Measurements from ENCODE around the gene SLC25A23. TPM values are rescaled to one million over a fixed set of nuclear protein-coding genes. Genes with fewer than 3 reads are reported as not detected.

Gene SLC25A23
- total RNA-seq, 1 experiment from 2014 or later = 67.6 TPM

GRCh38 chr19:6425732-6426620, 33.6 kb downstream of the SLC25A23 start:
- no peaks in the 10 kb centered on the region for H3K4me1 Mint-ChIP-seq (ENCODE audit: low read depth, unreplicated experiment)
- H3K4me3 Mint-ChIP-seq (ENCODE audit: low read depth, unreplicated experiment) = peak overlapping the region; percentile 48
- CTCF ChIA-PET = no interaction called here
- no TSS peak for BruUV-seq (replicated peaks)
- H3K27me3 Mint-ChIP-seq (ENCODE audit: unreplicated experiment) = no peaks in the 10 kb centered on the region
- DNase-seq = no peak
- H3K27ac Mint-ChIP-seq (ENCODE audit: unreplicated experiment) = peak overlapping the region; percentile 99
- H3K9me3 Mint-ChIP-seq (ENCODE audit: low read depth, unreplicated experiment) = no peaks in the 10 kb centered on the region
- intact Hi-C loops (cut with micrococcal nuclease; ENCODE audit: unreplicated experiment) = no loop called here
- no peak for TF ChIP-seq CTCF (IDR thresholded peaks at IDR 0.05; ENCODE audit: unreplicated experiment)
- H3K36me3 Mint-ChIP-seq (ENCODE audit: insufficient read depth, unreplicated experiment) = peaks cover 31% of the 10 kb centered on the region

- TF ChIP-seq CTCF (IDR thresholded peaks at IDR 0.05; ENCODE audit: unreplicated experiment) = no peak
- intact Hi-C loops (cut with micrococcal nuclease; ENCODE audit: unreplicated experiment) = no loop called here
- BruUV-seq (replicated peaks) = no TSS peak
- Mint-ChIP-seq H3K4me3 (ENCODE audit: low read depth, unreplicated experiment) (peak overlapping the region; percentile 48), H3K36me3 (ENCODE audit: insufficient read depth, unreplicated experiment) (peaks cover 31% of the 10 kb centered on the region), H3K27me3 (ENCODE audit: unreplicated experiment) (no peaks in the 10 kb centered on the region), H3K9me3 (ENCODE audit: low read depth, unreplicated experiment) (no peaks in the 10 kb centered on the region), H3K4me1 (ENCODE audit: low read depth, unreplicated experiment) (no peaks in the 10 kb centered on the region), H3K27ac (ENCODE audit: unreplicated experiment) (peak overlapping the region; percentile 99)
- DNase-seq = peak; percentile 96
- CTCF ChIA-PET = no interaction called here
These were observed 34.5 kb downstream of the SLC25A23 start for GRCh38 chr19:6424939-6425731.

GRCh38 chr19:6424195-6424938, 35.2 kb downstream of the SLC25A23 start, which contains the start of gene KHSRP:
Gene KHSRP (minus strand): TSS chr19:6424811. CDS start chr19:6424701, 110 bp downstream.
- Mint-ChIP-seq H3K36me3 (ENCODE audit: insufficient read depth, unreplicated experiment) (peaks cover 34% of the 10 kb centered on the region), H3K9me3 (ENCODE audit: low read depth, unreplicated experiment) (no peaks in the 10 kb centered on the region), H3K4me3 (ENCODE audit: low read depth, unreplicated experiment) (peak within 1 kb of the TSS; percentile 87), H3K4me1 (ENCODE audit: low read depth, unreplicated experiment) (no peaks in the 10 kb centered on the region), H3K27ac (ENCODE audit: unreplicated experiment) (peak within 1 kb of the TSS; percentile 99), H3K27me3 (ENCODE audit: unreplicated experiment) (no peaks in the 10 kb centered on the region)
- BruUV-seq (replicated peaks) = no TSS peak
- intact Hi-C loops (cut with micrococcal nuclease; ENCODE audit: unreplicated experiment) = no loop called here
- DNase-seq = no peak
- TF ChIP-seq CTCF (IDR thresholded peaks at IDR 0.05; ENCODE audit: unreplicated experiment) = no peak
- CTCF ChIA-PET = no interaction called here

- Mint-ChIP-seq H3K9me3 (ENCODE audit: low read depth, unreplicated experiment) (no peaks in the 10 kb centered on the region), H3K27me3 (ENCODE audit: unreplicated experiment) (no peaks in the 10 kb centered on the region), H3K36me3 (ENCODE audit: insufficient read depth, unreplicated experiment) (peaks cover 40% of the 10 kb centered on the region), H3K4me3 (ENCODE audit: low read depth, unreplicated experiment) (peak overlapping the region; percentile 87), H3K4me1 (ENCODE audit: low read depth, unreplicated experiment) (no peaks in the 10 kb centered on the region), H3K27ac (ENCODE audit: unreplicated experiment) (peak overlapping the region; percentile 39)
- CTCF ChIA-PET = no interaction called here
- peak; percentile 34 for DNase-seq
- no TSS peak for BruUV-seq (replicated peaks)
- no peak for TF ChIP-seq CTCF (IDR thresholded peaks at IDR 0.05; ENCODE audit: unreplicated experiment)
- intact Hi-C loops (cut with micrococcal nuclease; ENCODE audit: unreplicated experiment) = no loop called here
These were observed 35.9 kb downstream of the SLC25A23 start for GRCh38 chr19:6423499-6424194.

All from Calu3 (cell line).